GM18505 (cell line): ENCODE measurements around the gene HAND2.

ENCODE experiments used
- ATAC-seq: cut with Tn5 transposase; IDR thresholded peaks from one replicate; pipeline ENCODE4 v1.9.1; 2021; ENCODE audit not compliant: unreplicated experiment
- POLR2A ChIP-seq: IDR thresholded peaks from 4 replicates; pipeline ENCODE4 v1.6.1; 2011; ENCODE audit warnings: borderline replicate concordance; ENCODE audit not compliant: insufficient read depth, insufficient read length; ENCODE audit errors: extremely low read depth

The HAND2 gene

GRCh38 chr4:173478201-173478912 is 51.7 kb downstream of the HAND2 start:
- no peak for ATAC-seq
- TF ChIP-seq POLR2A: no peak

GRCh38 chr4:173477016-173477415 is 53.0 kb downstream of the HAND2 start:
- ATAC-seq: no peak
- TF ChIP-seq POLR2A: no peak
